Effector memory CD8-positive, alpha-beta T cell (primary cell): ENCODE results near the gene USP24.

Experiments used
- ATAC-seq: fragments of 150-1000 bp; cut with Tn5 transposase; replicated peaks from 2 replicates; pipeline ENCODE4 v1.10.0; 2021; ENCODE audit warnings: mild to moderate bottlenecking, moderate library complexity
- DNase-seq, 3 experiments: peaks; one replicate each; pipeline ENCODE4 v3.0.0; 2021
- H3K27ac Mint-ChIP-seq, 2 donors: one replicate each; pipeline ENCODE4 v1.8.0; 2022; ENCODE audit warnings: mild to moderate bottlenecking in 2 of 2, mixed read lengths in 2 of 2, moderate library complexity in 2 of 2
- H3K27me3 Mint-ChIP-seq, 2 donors: one replicate each; pipeline ENCODE4 v1.8.0; 2022; ENCODE audit warnings: mixed read lengths in 2 of 2
- H3K36me3 Mint-ChIP-seq: one replicate; pipeline ENCODE4 v1.8.0; 2022; ENCODE audit warnings: mild to moderate bottlenecking, moderate library complexity, mixed read lengths; ENCODE audit not compliant: insufficient read depth
- H3K4me1 Mint-ChIP-seq, 2 donors: one replicate each; pipeline ENCODE4 v1.8.0; 2022; ENCODE audit warnings: low read depth in 2 of 2, mixed read lengths in 2 of 2
- H3K4me3 Mint-ChIP-seq, 2 donors: one replicate each; pipeline ENCODE4 v1.8.0; 2022; ENCODE audit warnings: mild to moderate bottlenecking in 2 of 2, mixed read lengths in 2 of 2, moderate library complexity in 2 of 2
- H3K9me3 Mint-ChIP-seq, 2 donors: one replicate each; pipeline ENCODE4 v1.8.0; 2022; ENCODE audit warnings: mixed read lengths in 2 of 2

Gene USP24

GRCh38 chr1:55156608-55157007 lies 58.6 kb downstream of the USP24 start:
- H3K9me3 Mint-ChIP-seq = no peaks in the 10 kb centered on the region
- H3K36me3 Mint-ChIP-seq = peaks cover 66% of the 10 kb centered on the region
- no peaks in the 10 kb centered on the region for H3K27me3 Mint-ChIP-seq
- no peak overlapping the region for H3K4me3 Mint-ChIP-seq
- DNase-seq (no peak), ATAC-seq (no peak)
- no peak overlapping the region for H3K27ac Mint-ChIP-seq
- peaks cover 4 to 12% of the 10 kb centered on the region in 2 donors for H3K4me1 Mint-ChIP-seq

- peaks cover 10 to 17% of the 10 kb centered on the region in 2 donors for H3K4me1 Mint-ChIP-seq
- H3K36me3 Mint-ChIP-seq = peaks cover 61% of the 10 kb centered on the region
- DNase-seq (no peak), ATAC-seq (no peak)
- H3K9me3 Mint-ChIP-seq = no peaks in the 10 kb centered on the region
- no peak overlapping the region for H3K4me3 Mint-ChIP-seq
- no peak overlapping the region for H3K27ac Mint-ChIP-seq
- no peaks in the 10 kb centered on the region for H3K27me3 Mint-ChIP-seq
These were observed 59.1 kb downstream of the USP24 start for GRCh38 chr1:55156093-55156492.

- DNase-seq = no peak
- Mint-ChIP-seq H3K4me1 (peaks cover 12 to 22% of the 10 kb centered on the region in 2 donors), H3K27me3 (no peaks in the 10 kb centered on the region), H3K9me3 (no peaks in the 10 kb centered on the region), H3K4me3 (no peak overlapping the region), H3K27ac (no peak overlapping the region), H3K36me3 (peaks cover 58% of the 10 kb centered on the region)
- no peak for ATAC-seq
These were observed 59.6 kb downstream of the USP24 start for GRCh38 chr1:55155522-55155921.

- Mint-ChIP-seq H3K36me3 (peaks cover 53% of the 10 kb centered on the region), H3K27me3 (no peaks in the 10 kb centered on the region), H3K4me3 (no peak overlapping the region), H3K27ac (no peak overlapping the region), H3K4me1 (peaks cover 12 to 22% of the 10 kb centered on the region in 2 donors), H3K9me3 (no peaks in the 10 kb centered on the region)
- no peak for ATAC-seq
- no peak for DNase-seq
These were observed 60.5 kb downstream of the USP24 start for GRCh38 chr1:55154616-55155015.

- peaks cover 40% of the 10 kb centered on the region for H3K36me3 Mint-ChIP-seq
These were observed 62.1 kb downstream of the USP24 start for GRCh38 chr1:55153031-55153430.

GRCh38 chr1:55150880-55151588 lies 64.1 kb downstream of the USP24 start:
- Mint-ChIP-seq H3K27me3 (no peaks in the 10 kb centered on the region), H3K9me3 (no peaks in the 10 kb centered on the region), H3K4me3 (peak overlapping the region; percentile 53 to 67), H3K36me3 (peaks cover 40% of the 10 kb centered on the region), H3K4me1 (peaks cover 10 to 22% of the 10 kb centered on the region in 2 donors), H3K27ac (peak overlapping the region; percentile 90 to 95)
- ATAC-seq (peak; percentile 92), DNase-seq (no peak)

More at GRCh38 chr1:55153031-55153430, 62.1 kb downstream of the USP24 start:
- Mint-ChIP-seq H3K9me3 (no peaks in the 10 kb centered on the region), H3K4me1 (peaks cover 12 to 22% of the 10 kb centered on the region in 2 donors), H3K27ac (peak overlapping the region in 1 of 2 donors; percentile 95), H3K27me3 (no peaks in the 10 kb centered on the region), H3K4me3 (no peak overlapping the region)
- ATAC-seq (no peak), DNase-seq (no peak)

GRCh38 chr1:55148676-55149075 lies 66.5 kb downstream of the USP24 start:
- peaks cover 46% of the 10 kb centered on the region for H3K36me3 Mint-ChIP-seq
- H3K27ac Mint-ChIP-seq = no peak overlapping the region
- no peak overlapping the region for H3K4me3 Mint-ChIP-seq
- ATAC-seq (no peak), DNase-seq (no peak)
- no peaks in the 10 kb centered on the region for H3K9me3 Mint-ChIP-seq
- no peaks in the 10 kb centered on the region for H3K27me3 Mint-ChIP-seq
- peaks cover 10 to 17% of the 10 kb centered on the region in 2 donors for H3K4me1 Mint-ChIP-seq

- DNase-seq (no peak), ATAC-seq (no peak)
- Mint-ChIP-seq H3K4me1 (peaks cover 10 to 17% of the 10 kb centered on the region in 2 donors), H3K36me3 (peaks cover 47% of the 10 kb centered on the region), H3K27me3 (no peaks in the 10 kb centered on the region), H3K27ac (no peak overlapping the region), H3K9me3 (no peaks in the 10 kb centered on the region), H3K4me3 (no peak overlapping the region)
These were observed 67.6 kb downstream of the USP24 start for GRCh38 chr1:55147524-55147923.

GRCh38 chr1:55146781-55147180 lies 68.4 kb downstream of the USP24 start:
- Mint-ChIP-seq H3K27ac (peak overlapping the region in 1 of 2 donors; percentile 63), H3K27me3 (no peaks in the 10 kb centered on the region), H3K4me3 (no peak overlapping the region), H3K9me3 (no peaks in the 10 kb centered on the region), H3K4me1 (peaks cover 11 to 12% of the 10 kb centered on the region in 2 donors), H3K36me3 (peaks cover 54% of the 10 kb centered on the region)
- DNase-seq = no peak
- ATAC-seq = no peak

GRCh38 chr1:55144886-55145285 lies 70.3 kb downstream of the USP24 start:
- Mint-ChIP-seq H3K4me1 (peaks cover 3 to 11% of the 10 kb centered on the region in 2 donors), H3K36me3 (peaks cover 52% of the 10 kb centered on the region), H3K9me3 (no peaks in the 10 kb centered on the region), H3K4me3 (no peak overlapping the region), H3K27me3 (no peaks in the 10 kb centered on the region), H3K27ac (no peak overlapping the region)
- DNase-seq (no peak), ATAC-seq (no peak)

- H3K27me3 Mint-ChIP-seq = no peaks in the 10 kb centered on the region
- H3K36me3 Mint-ChIP-seq = peaks cover 52% of the 10 kb centered on the region
- ATAC-seq (peak; percentile 28), DNase-seq (no peak)
- peaks cover 8 to 11% of the 10 kb centered on the region in 2 donors for H3K4me1 Mint-ChIP-seq
- H3K4me3 Mint-ChIP-seq = no peak overlapping the region
- H3K27ac Mint-ChIP-seq = peak overlapping the region in 1 of 2 donors; percentile 53
- H3K9me3 Mint-ChIP-seq = no peaks in the 10 kb centered on the region
These were observed 71.5 kb downstream of the USP24 start for GRCh38 chr1:55143684-55144083.

GRCh38 chr1:55141295-55141893 lies 73.8 kb downstream of the USP24 start:
- peak overlapping the region; percentile 89 to 94 for H3K27ac Mint-ChIP-seq
- peaks cover 8 to 11% of the 10 kb centered on the region in 2 donors for H3K4me1 Mint-ChIP-seq
- H3K9me3 Mint-ChIP-seq = no peaks in the 10 kb centered on the region
- DNase-seq (no peak), ATAC-seq (no peak)
- no peak overlapping the region for H3K4me3 Mint-ChIP-seq
- H3K36me3 Mint-ChIP-seq = peaks cover 40% of the 10 kb centered on the region
- no peaks in the 10 kb centered on the region for H3K27me3 Mint-ChIP-seq

GRCh38 chr1:55140546-55140983 lies 74.6 kb downstream of the USP24 start:
- Mint-ChIP-seq H3K36me3 (peaks cover 32% of the 10 kb centered on the region), H3K27ac (peak overlapping the region; percentile 89 to 94), H3K27me3 (no peaks in the 10 kb centered on the region), H3K4me1 (peaks cover 8 to 11% of the 10 kb centered on the region in 2 donors), H3K9me3 (no peaks in the 10 kb centered on the region), H3K4me3 (peak overlapping the region in 1 of 2 donors; percentile 12)
- DNase-seq (peak; percentile 57 to 69 (median 67)), ATAC-seq (peak; percentile 79)

- H3K27ac Mint-ChIP-seq = peak overlapping the region in 1 of 2 donors; percentile 94
- no peak overlapping the region for H3K4me3 Mint-ChIP-seq
- DNase-seq (no peak), ATAC-seq (no peak)
- H3K36me3 Mint-ChIP-seq = peaks cover 29% of the 10 kb centered on the region
- no peaks in the 10 kb centered on the region for H3K27me3 Mint-ChIP-seq
- peaks cover 8 to 11% of the 10 kb centered on the region in 2 donors for H3K4me1 Mint-ChIP-seq
- no peaks in the 10 kb centered on the region for H3K9me3 Mint-ChIP-seq
These were observed 75.0 kb downstream of the USP24 start for GRCh38 chr1:55140137-55140536.
